H1 (cell line): ENCODE results near the gene GLUD1. TPM values are rescaled to one million over a fixed set of nuclear protein-coding genes. Genes with fewer than 3 reads are reported as not detected.

ENCODE experiments used
- CHD7 ChIP-seq: fragments of 300-600 bp; sonication (generic); IDR thresholded peaks from 2 replicates; pipeline ENCODE4 v1.7.1; 2012; ENCODE audit warnings: low read length, moderate library complexity, mild to moderate bottlenecking, inconsistent platforms; ENCODE audit not compliant: insufficient replicate concordance
- CTCF ChIP-seq, 3 experiments: IDR thresholded peaks; 1 replicate in 2 of 3; 2 replicates in 1 of 3; pipeline versions ENCODE4 v1.5.1 to v1.6.1; 2011; ENCODE audit warnings: low read length in 3 of 3, mild to moderate bottlenecking in 3 of 3, inconsistent platforms in 2 of 3, low read depth in 1 of 3, moderate library complexity in 1 of 3; ENCODE audit not compliant: insufficient read depth in 1 of 3; ENCODE audit errors: control extremely low read depth in 1 of 3
- HDAC6 ChIP-seq: IDR thresholded peaks from one replicate; pipeline ENCODE4 v1.7.1; 2012; ENCODE audit warnings: low read depth, mild to moderate bottlenecking, inconsistent platforms, low read length, moderate library complexity
- KDM4A ChIP-seq: IDR thresholded peaks from one replicate; pipeline ENCODE4 v1.7.1; 2012; ENCODE audit warnings: low read depth, mild to moderate bottlenecking, moderate library complexity, low read length, inconsistent platforms; ENCODE audit not compliant: severe bottlenecking
- POU5F1 ChIP-seq: IDR thresholded peaks from 2 replicates; pipeline ENCODE4 v1.6.1; 2011; ENCODE audit warnings: low read depth, mild to moderate bottlenecking, low read length, moderate library complexity
- SAP30 ChIP-seq: fragments of 300-600 bp; sonication (generic); IDR thresholded peaks from 2 replicates; pipeline ENCODE4 v1.7.1; 2012; ENCODE audit warnings: low read length, moderate library complexity, mild to moderate bottlenecking, inconsistent platforms; ENCODE audit not compliant: insufficient read depth, insufficient replicate concordance
- SIRT6 ChIP-seq: IDR thresholded peaks from one replicate; pipeline ENCODE4 v1.7.1; 2012; ENCODE audit warnings: low read length, inconsistent platforms
- TCF12 ChIP-seq: IDR thresholded peaks from 2 replicates; pipeline ENCODE4 v1.6.1; 2011; ENCODE audit warnings: low read depth, mild to moderate bottlenecking, low read length
- polyA plus RNA-seq, 7 experiments: library from polyadenylated mRNA; depleted of rRNA in 3 of 7; stranded (reverse) in 5 of 7; unstranded in 2 of 7; fragments of >200 nt in 5 of 7; fragments of 200-250 nt in 2 of 7; gene quantifications; 1 replicate in 5 of 7; 2 replicates in 1 of 7; 4 replicates in 1 of 7; pipeline versions ENCODE4 v1.2.1 to v1.2.3, GENCODE V29; 2011 to 2013; ENCODE audit warnings: missing spikeins in 2 of 7, mixed read lengths in 2 of 7
- total RNA-seq: library from RNA; stranded (reverse); fragmentation: NEBNext Ultra II Directional; extraction: Animal tissue kit (Norgen Biotek cat#: 25700); gene quantifications from 2 replicates; pipeline ENCODE4 v1.2.1, GENCODE V29; 2021

Gene GLUD1
- total and polyA plus RNA-seq, 2 of the 8 experiments (the other 6 are each of a cell fraction or from before 2014, with no cell fraction given): 41.0 to 96.2 TPM

GRCh38 chr10:87058171-87058570 is 36.5 kb downstream of the GLUD1 start (continued):
- TF ChIP-seq CHD7: no peak
- TF ChIP-seq KDM4A: no peak
- no peak for TF ChIP-seq TCF12
- no peak for TF ChIP-seq CTCF (IDR thresholded peaks at IDR 0.05; ENCODE audit: control extremely low read depth in 1 of 3, insufficient read depth in 1 of 3, low read depth in 1 of 3, low read length in 3 of 3)
- no peak for TF ChIP-seq POU5F1
- TF ChIP-seq HDAC6: no peak
- TF ChIP-seq SAP30: no peak
- TF ChIP-seq SIRT6: no peak
